WTC11 (cell line): ENCODE results near the gene FANCC. TPM values are rescaled to one million over a fixed set of nuclear protein-coding genes. Genes with fewer than 3 reads are reported as not detected.

ENCODE experiments used
- ATAC-seq: fragments of 200-7000 bp; cut with Tn5 transposase; 2 replicates; pipeline ENCODE4 v1.10.0; 2021; ENCODE audit warnings: mild to moderate bottlenecking, moderate library complexity
- CTCF ChIA-PET: fragments of 300-600 bp; sonication (Branson Sonifier 250); formaldehyde crosslinking; loops from one replicate; lab custom pipeline; 2021; ENCODE audit warnings: antibody characterized with exemption; lab: Charles Lee
- POLR2A ChIA-PET: fragments of 350-600 bp; sonication (Branson Sonifier 250); formaldehyde crosslinking; loops from one replicate; lab custom pipeline; 2021; ENCODE audit warnings: antibody characterized with exemption; lab: Charles Lee
- DNase-seq: peaks from one replicate; pipeline ENCODE4 v3.0.0; 2021; ENCODE audit warnings: low spot score
- H3K27ac Mint-ChIP-seq: 2 replicates; pipeline ENCODE4 v1.8.0; 2021; ENCODE audit warnings: mixed read lengths
- H3K27me3 Mint-ChIP-seq: 2 replicates; pipeline ENCODE4 v1.8.0; 2021; ENCODE audit warnings: low read depth, mild to moderate bottlenecking, moderate library complexity, mixed read lengths
- H3K36me3 Mint-ChIP-seq: 2 replicates; pipeline ENCODE4 v1.8.0; 2021; ENCODE audit warnings: mixed read lengths
- H3K4me1 Mint-ChIP-seq: 2 replicates; pipeline ENCODE4 v1.8.0; 2022; ENCODE audit warnings: mixed read lengths
- H3K4me3 Mint-ChIP-seq: 2 replicates; pipeline ENCODE4 v1.8.0; 2021; ENCODE audit warnings: mild to moderate bottlenecking, moderate library complexity, mixed read lengths
- H3K9me3 Mint-ChIP-seq: 2 replicates; pipeline ENCODE4 v1.8.0; 2021; ENCODE audit warnings: mixed read lengths
- AR ChIP-seq: fragments of 250-450 bp; sonication (Bioruptor Pico); IDR thresholded peaks from 2 replicates; pipeline ENCODE4 v1.9.0; 2021; ENCODE audit warnings: mild to moderate bottlenecking
- ATF2 ChIP-seq: sonication (generic); formaldehyde crosslinking; IDR thresholded peaks from 2 replicates; pipeline ENCODE4 v1.8.1; 2022; ENCODE audit warnings: low read depth, missing genetic modification reagents, borderline replicate concordance
- ATF6 ChIP-seq: sonication (generic); formaldehyde crosslinking; IDR thresholded peaks from 2 replicates; pipeline ENCODE4 v1.8.1; 2023; ENCODE audit warnings: mild to moderate bottlenecking, missing genetic modification reagents
- CTCF ChIP-seq: fragments of 200-600 bp; IDR thresholded peaks from 2 replicates; pipeline ENCODE4 v1.8.0; 2022; ENCODE audit warnings: antibody characterized with exemption
- MLX ChIP-seq: sonication (generic); formaldehyde crosslinking; IDR thresholded peaks from 2 replicates; pipeline ENCODE4 v1.8.1; 2023; ENCODE audit warnings: mild to moderate bottlenecking, missing genetic modification reagents, moderate library complexity
- NFATC4 ChIP-seq: fragments of 250-450 bp; sonication (Bioruptor Pico); IDR thresholded peaks from 2 replicates; pipeline ENCODE4 v1.9.0; 2021; ENCODE audit warnings: mild to moderate bottlenecking
- NR1H2 ChIP-seq: sonication (generic); formaldehyde crosslinking; IDR thresholded peaks from 2 replicates; pipeline ENCODE4 v1.9.0; 2021; ENCODE audit warnings: mild to moderate bottlenecking, moderate library complexity, missing genetic modification reagents
- TEAD1 ChIP-seq: sonication (generic); formaldehyde crosslinking; IDR thresholded peaks from 2 replicates; pipeline ENCODE4 v1.8.0; 2022; ENCODE audit warnings: mild to moderate bottlenecking, missing genetic modification reagents
- USF2 ChIP-seq: sonication (generic); formaldehyde crosslinking; IDR thresholded peaks from 2 replicates; pipeline ENCODE4 v1.8.1; 2023; ENCODE audit warnings: mild to moderate bottlenecking, missing genetic modification reagents, moderate library complexity
- ZNF121 ChIP-seq: sonication (generic); formaldehyde crosslinking; IDR thresholded peaks from 2 replicates; pipeline ENCODE4 v1.8.0; 2023; ENCODE audit warnings: missing genetic modification reagents
- ZNF138 ChIP-seq: sonication (generic); formaldehyde crosslinking; conservative IDR thresholded peaks from 2 replicates; pipeline ENCODE4 v1.8.1; 2022; ENCODE audit warnings: mild to moderate bottlenecking, moderate library complexity, missing genetic modification reagents
- ZNF263 ChIP-seq: sonication (generic); formaldehyde crosslinking; IDR thresholded peaks from 2 replicates; pipeline ENCODE4 v1.8.1; 2022; ENCODE audit warnings: low read depth, mild to moderate bottlenecking, moderate library complexity, missing genetic modification reagents
- total RNA-seq: library from RNA; stranded (reverse); gene quantifications from 3 replicates; pipeline ENCODE4 v1.2.3, GENCODE V29; 2021
- TF ChIP-seq, protein P1 (sequence below): sonication (generic); formaldehyde crosslinking; IDR thresholded peaks from 2 replicates; pipeline ENCODE4 v1.8.1; 2022; ENCODE audit warnings: mild to moderate bottlenecking, missing genetic modification reagents, moderate library complexity, borderline replicate concordance
- TF ChIP-seq, protein P2 (sequence below): sonication (generic); formaldehyde crosslinking; IDR thresholded peaks from 2 replicates; pipeline ENCODE4 v1.8.0; 2022; ENCODE audit warnings: mild to moderate bottlenecking, missing genetic modification reagents

The FANCC gene
- total RNA-seq, 1 experiment from 2014 or later, result 10.9 TPM

DNA sequence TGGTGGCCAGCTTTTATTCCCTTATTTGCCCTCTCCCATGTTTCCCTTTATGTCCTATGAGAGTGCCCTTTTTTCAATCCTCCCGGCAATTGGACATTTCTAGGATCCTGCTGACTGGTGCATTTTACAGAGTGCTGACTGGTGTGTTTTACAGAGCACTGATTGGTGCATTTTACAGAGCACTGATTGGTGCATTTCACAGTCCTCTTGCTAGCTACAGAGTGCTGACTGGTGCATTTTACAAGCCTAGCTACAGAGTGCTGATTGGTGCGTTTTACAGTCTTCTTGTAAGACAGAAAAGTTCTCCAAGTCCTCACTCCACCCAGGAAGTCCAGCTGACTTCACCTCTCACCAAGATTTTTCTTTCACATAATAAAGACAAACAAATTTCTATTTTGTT, 15.4 kb upstream of the FANCC start:
- Mint-ChIP-seq H3K4me3 (no peak overlapping the region), H3K9me3 (peaks cover 44% of the 10 kb centered on the region), H3K4me1 (no peaks in the 10 kb centered on the region), H3K27ac (no peak overlapping the region)
- CTCF ChIA-PET, result interaction anchor here (0.7 kb wide), 1 partner anchor 1073 kb away, joined by 4 read pairs; no protein-coding TSS in a partner anchor
- TF ChIP-seq, protein P1, sequence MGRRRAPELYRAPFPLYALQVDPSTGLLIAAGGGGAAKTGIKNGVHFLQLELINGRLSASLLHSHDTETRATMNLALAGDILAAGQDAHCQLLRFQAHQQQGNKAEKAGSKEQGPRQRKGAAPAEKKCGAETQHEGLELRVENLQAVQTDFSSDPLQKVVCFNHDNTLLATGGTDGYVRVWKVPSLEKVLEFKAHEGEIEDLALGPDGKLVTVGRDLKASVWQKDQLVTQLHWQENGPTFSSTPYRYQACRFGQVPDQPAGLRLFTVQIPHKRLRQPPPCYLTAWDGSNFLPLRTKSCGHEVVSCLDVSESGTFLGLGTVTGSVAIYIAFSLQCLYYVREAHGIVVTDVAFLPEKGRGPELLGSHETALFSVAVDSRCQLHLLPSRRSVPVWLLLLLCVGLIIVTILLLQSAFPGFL (CRISPR knock-in tag), result no peak
- TF ChIP-seq NFATC4, result no peak
- no peak for TF ChIP-seq ATF6 (CRISPR knock-in tag)
- TF ChIP-seq ZNF138 (CRISPR knock-in tag), result no peak
- no peak for TF ChIP-seq USF2
- no peak for TF ChIP-seq TEAD1 (CRISPR knock-in tag)
- no peak for TF ChIP-seq NR1H2 (CRISPR knock-in tag)
- TF ChIP-seq ATF2 (CRISPR knock-in tag), result no peak
- TF ChIP-seq, all 79 proteins: peak for 0
- ATAC-seq (no peak), DNase-seq (no peak)
- H3K36me3 Mint-ChIP-seq, result peaks cover 18% of the 10 kb centered on the region
- no peaks in the 10 kb centered on the region; the same call in 1 of the 2 replicates for H3K27me3 Mint-ChIP-seq
- POLR2A ChIA-PET, result no interaction called here

GRCh38 chr9:95330720-95331404, 13.4 kb upstream of the FANCC start:
- DNase-seq, result no peak
- no peak for ATAC-seq
- POLR2A ChIA-PET, result no interaction called here
- Mint-ChIP-seq H3K4me3 (no peak overlapping the region), H3K27ac (no peak overlapping the region), H3K27me3 (no peaks in the 10 kb centered on the region; the same call in 1 of the 2 replicates), H3K9me3 (peaks cover 53% of the 10 kb centered on the region), H3K36me3 (peaks cover 31% of the 10 kb centered on the region), H3K4me1 (no peaks in the 10 kb centered on the region)
- CTCF ChIA-PET, result no interaction called here
- no peak for TF ChIP-seq CTCF
- no peak for TF ChIP-seq ATF6 (CRISPR knock-in tag)
- TF ChIP-seq AR (CRISPR knock-in tag), result no peak
- TF ChIP-seq ZNF121 (CRISPR knock-in tag), result no peak
- TF ChIP-seq NFATC4, result no peak
- TF ChIP-seq MLX (CRISPR knock-in tag), result no peak
- TF ChIP-seq ZNF263 (CRISPR knock-in tag), result no peak
- TF ChIP-seq, protein P2, sequence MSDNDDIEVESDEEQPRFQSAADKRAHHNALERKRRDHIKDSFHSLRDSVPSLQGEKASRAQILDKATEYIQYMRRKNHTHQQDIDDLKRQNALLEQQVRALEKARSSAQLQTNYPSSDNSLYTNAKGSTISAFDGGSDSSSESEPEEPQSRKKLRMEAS (CRISPR knock-in tag), result no peak
